HG03196 (cell line): Measurements from ENCODE around the gene PKP1.

Experiments used
- ATAC-seq: cut with Tn5 transposase; IDR thresholded peaks from one replicate; pipeline ENCODE4 v1.9.1; 2021; ENCODE audit not compliant: unreplicated experiment

Gene PKP1

DNA sequence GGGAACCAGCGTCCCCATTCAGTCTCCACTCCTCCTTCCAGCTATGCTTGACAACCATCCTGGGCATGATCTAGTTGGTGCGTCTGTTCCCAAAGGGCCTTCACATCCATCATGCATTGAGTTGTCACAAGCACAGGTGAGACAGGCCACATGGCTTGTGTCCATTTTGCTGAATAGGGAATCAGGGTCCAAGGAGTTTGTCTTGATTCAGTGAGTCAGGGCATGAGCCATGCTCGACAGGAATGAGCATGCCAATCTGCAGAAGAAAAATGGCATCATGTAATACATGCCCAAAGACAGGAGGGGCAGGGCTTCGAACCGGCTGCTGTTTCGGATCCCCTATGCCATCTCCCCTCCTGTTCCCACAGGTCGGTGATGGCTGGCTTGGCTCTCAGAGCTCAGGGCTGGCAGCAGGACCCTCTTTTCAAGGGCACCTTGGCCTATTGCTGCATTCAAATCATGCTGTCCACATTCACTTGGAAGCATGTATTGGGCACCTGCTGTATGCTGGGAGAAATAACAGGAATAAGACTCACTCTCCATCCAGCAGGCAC, 44.5 kb downstream of the PKP1 start:
- no peak for ATAC-seq

DNA sequence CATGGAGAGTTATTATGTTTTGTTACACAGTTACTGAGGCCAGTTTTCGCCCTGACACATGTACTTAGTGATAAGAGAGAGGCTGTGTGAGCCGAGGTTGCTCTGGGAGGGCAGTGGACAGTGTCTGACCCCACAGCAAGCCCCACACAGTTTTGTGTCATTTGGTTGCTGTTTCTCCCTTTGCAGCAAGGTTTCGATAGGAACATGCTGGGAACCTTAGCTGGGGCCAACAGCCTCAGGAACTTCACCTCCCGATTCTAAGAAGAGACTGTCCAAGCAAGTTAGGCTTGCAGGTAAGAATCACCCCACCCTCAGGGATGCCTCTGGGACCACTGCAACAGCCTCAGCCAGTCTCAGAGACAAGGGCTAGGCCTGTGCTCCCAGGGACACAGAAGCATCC, 45.3 kb downstream of the PKP1 start:
- ATAC-seq, result no peak

DNA sequence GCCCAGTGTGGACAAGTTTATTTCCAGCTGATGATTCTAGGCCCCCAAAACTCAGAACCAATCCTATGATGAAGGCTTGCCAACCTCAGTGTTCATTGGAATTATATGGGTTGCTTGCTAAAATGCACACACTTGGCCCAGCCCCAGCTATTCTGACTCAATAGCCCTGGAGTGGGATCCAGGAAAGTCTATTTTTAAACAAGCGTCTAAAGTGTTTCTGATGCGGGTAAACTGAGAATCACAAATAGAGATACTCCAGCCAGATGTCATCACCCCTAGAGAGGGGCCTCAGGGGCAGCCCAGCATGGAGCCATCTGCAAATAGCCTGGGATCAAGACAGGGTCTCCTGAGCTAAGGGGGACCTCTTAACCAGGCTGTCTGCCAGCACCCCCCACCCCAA, 46.0 kb downstream of the PKP1 start:
- no peak for ATAC-seq

DNA sequence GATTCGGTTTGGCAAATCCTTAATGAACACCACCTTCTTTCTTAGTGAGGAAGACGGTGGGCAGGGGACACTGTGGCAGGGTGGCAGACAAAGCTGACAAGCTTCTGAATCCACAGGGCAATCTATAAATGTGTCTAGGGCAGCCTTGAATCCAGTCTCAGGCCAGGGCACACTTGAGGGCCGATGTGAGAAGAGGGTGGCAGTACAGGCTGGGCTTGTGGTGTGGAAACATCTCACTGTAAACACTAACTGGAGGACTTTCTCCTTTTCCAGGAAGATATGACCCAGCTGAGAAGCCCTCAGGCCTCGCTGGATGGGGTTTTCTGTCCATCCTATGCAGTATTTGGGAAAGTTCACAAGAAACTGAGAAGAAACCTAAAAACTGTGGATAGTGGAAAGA, 46.5 kb downstream of the PKP1 start:
- ATAC-seq, result no peak

GRCh38 chr1:201330541-201330940, 47.2 kb downstream of the PKP1 start:
- ATAC-seq, result no peak

DNA sequence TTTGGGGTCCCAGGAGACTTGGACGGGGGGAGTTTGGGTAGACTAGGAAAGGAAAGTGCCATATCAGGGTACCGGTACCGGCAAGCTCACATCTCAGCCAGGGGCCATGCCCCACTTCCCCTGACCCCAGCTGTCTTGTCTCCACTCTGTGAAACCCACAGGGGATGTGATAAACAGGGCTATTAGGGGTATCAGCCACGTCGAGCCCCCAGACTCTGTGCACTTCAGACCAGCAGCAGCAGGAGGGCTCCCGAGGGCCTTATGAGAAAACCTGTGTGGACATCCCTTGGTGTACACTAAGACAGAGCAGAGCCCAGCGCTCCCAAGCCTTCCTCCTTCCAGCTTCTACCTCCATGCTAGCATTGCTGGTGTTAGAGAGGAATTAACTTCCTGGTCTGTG, 47.9 kb downstream of the PKP1 start:
- no peak for ATAC-seq

- ATAC-seq, result no peak
Measured at GRCh38 chr1:201332021-201332420, 48.7 kb downstream of the PKP1 start.

DNA sequence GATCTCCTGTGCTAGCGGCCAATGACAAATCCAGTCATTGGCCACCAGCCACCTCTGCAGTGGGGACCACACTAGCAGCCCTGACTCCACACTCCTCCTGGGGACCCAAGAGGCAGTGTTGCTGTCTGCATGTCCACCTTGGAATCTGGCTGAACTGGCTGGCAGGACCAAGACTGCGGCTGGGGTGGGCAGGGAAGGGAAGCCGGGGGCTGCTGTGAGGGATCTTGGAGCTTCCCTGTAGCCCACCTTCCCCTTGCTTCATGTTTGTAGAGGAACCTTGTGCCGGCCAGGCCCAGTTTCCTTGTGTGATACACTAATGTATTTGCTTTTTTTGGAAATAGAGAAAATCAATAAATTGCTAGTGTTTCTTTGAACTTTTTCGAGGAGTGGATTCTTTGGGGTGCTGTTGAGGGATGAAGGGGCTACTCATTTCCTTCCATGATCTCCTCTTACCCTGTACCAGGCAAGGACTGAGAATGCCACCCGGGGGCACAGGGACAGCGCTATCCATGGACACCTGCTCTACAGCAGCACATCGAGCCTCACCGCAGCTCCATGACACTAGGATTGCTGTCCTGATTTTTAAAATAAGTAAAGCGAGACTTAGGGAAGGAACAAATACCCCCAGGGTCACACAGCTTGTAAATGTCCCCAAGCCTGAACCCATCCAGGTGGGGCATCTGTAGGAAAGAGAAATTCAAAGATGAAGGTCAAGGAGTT, 49.5 kb downstream of the PKP1 start:
- ATAC-seq, result no peak

GRCh38 chr1:201334325-201335173, 51.2 kb downstream of the PKP1 start:
- no peak for ATAC-seq

GRCh38 chr1:201335174-201335870, 52.0 kb downstream of the PKP1 start:
- ATAC-seq, result no peak

- no peak for ATAC-seq
Measured at GRCh38 chr1:201335901-201336300, 52.6 kb downstream of the PKP1 start.

- ATAC-seq, result no peak
Measured at GRCh38 chr1:201336711-201337450, 53.6 kb downstream of the PKP1 start.

DNA sequence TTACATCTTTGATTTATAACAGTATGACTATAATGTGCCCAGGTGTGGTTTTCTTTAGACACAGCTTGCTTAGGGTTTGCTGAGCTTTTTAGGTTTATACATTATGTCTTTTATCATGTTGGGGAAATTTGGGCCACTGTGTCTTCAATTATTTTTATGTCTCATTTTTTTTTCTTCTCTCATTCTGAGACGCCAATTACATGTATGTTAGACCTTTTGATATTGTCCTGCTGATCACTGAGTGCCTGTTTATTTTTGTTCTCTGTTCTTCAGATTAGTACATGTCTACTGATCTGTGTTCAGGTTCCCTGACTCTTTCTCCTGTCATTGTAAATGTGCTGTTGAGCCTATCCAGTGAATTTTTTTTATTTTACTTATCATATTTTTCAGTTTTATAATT, 58.1 kb downstream of the PKP1 start:
- no peak for ATAC-seq

DNA sequence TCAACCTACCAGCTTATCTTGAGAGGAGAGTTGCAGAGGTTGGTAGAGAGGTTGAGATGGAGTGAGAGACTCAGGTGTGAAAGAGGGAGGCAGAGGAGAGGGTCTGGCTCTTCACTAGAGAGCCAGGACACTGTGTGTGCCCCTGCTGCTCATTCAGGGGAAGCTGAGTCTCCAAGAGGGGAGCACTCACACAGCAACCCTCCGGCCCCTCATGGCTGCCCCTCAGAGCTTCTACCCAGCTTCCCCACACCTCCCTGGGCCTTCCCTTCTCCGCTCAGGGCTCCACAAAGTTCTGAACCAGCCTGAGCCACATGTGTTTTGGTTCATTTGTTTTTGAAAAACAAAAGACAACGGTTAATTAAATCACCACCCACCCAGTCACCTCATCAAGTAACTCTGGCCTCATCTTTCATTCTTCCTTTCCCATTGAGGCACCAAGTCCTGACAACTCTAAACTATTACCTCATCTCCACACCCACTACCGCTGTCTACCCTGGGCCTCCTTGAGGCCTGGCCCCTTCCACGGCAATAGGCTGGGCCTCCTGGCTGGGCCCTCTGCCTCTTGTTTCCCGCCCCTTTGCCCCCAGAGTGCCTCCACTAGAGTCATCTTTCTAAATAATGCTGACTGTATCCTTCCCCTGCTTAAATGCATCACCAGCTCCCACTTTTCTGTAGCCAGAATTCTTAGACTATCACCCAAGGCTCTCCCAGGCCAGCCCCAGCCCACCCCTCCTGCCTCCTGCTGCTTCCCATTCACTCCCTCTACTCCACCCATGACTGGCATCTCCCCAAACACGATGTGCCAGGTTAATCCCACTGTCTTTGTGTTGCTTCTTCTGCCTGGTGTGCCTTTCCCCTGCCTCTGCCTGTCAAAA, 61.1 kb downstream of the PKP1 start:
- no peak for ATAC-seq

DNA sequence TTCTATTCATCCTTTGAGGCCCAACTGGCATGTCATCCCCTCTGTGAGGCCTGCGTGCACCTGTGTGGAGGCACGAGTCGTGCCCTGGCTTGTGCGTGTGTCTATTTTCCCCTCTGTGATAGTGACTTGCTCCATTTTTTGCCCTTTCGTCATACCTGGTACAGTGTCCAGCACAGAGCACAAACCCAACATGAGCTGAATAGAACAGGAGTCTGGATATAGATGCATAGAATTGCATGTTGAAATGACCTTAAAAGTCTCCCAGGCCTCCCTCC, 61.7 kb downstream of the PKP1 start:
- no peak for ATAC-seq

DNA sequence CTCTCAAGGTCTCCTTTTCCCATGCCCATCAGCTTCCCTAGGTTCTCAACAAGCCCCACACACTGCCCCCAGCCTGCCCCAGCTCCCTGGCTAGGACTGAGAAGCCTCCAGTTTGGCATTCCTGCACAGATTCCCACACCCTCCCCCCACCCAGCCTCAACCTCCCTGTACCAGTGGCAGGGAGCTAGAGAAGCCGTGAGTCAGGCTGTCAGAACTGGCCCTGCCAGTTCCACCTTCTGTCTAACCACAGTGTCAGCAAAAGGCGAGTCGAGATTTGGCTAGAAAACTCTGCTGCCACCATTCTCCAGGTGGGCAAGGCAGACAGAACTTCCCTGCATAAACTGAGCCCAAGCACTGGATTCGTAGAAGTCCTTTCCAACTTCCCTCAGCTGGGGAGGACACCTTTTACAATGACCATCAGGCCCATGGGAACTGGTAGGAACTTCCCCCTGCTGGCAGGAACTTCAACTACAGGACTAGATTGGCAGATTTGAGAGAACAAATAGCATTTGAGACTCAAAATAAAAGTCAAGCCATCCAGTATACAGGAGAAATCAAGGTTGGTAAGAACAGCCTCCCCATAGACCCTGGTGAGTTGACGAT, 63.1 kb downstream of the PKP1 start:
- no peak for ATAC-seq

DNA sequence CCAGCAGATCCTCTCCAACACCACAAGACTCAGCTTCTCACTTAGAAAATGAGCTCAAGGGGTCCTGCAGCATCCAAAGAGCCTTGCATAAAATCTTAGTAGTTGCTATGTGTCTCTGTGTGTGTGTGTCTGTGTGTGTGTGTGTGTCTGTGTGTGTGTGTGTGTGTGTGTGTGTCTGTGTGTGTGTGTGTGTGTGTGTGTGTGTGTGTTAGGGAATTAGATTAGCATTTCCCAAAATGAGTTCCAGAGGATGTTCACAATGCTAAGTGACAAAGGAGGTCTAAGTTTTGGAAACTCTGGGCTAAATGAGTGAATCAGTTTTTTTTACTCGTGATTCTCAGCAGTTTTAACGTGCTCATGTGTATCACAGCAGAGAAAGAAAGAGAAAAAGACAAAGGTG, 63.7 kb downstream of the PKP1 start:
- ATAC-seq, result no peak

- no peak for ATAC-seq
Measured at GRCh38 chr1:201347498-201348210, 64.3 kb downstream of the PKP1 start.

GRCh38 chr1:201348211-201348566, 64.9 kb downstream of the PKP1 start:
- no peak for ATAC-seq
